Stomach (tissue), 9 donors: Measurements from ENCODE around the gene BACH1. TPM values are rescaled to one million over a fixed set of nuclear protein-coding genes. Genes with fewer than 3 reads are reported as not detected.

Experiments
- DNase-seq, 2 donors: peaks; one replicate each; pipeline versions ENCODE4 v3.0.0 to v3.0.0-alpha.2; 2013 to 2019
- H3K27ac ChIP-seq, 5 donors: fragments of 200-600 bp in 4 of 5; sonication (generic) in 4 of 5; one replicate each; pipeline ENCODE4 v1.5.1; 2013 to 2019; ENCODE audit warnings: mild to moderate bottlenecking in 1 of 5, moderate library complexity in 1 of 5
- H3K27me3 ChIP-seq, 3 donors: fragments of 200-600 bp; sonication (generic); one replicate each; pipeline ENCODE4 v1.5.1; 2017 to 2019; ENCODE audit warnings: mixed run types in 1 of 3
- H3K36me3 ChIP-seq, 4 donors: fragments of 200-600 bp; sonication (generic); 1 replicate in 3 of 4; 2 replicates in 1 of 4; pipeline ENCODE4 v1.5.1; 2016 to 2019
- H3K4me1 ChIP-seq, 4 donors: fragments of 200-600 bp; sonication (generic); one replicate each; pipeline ENCODE4 v1.5.1; 2016 to 2019
- H3K4me3 ChIP-seq, 4 donors: fragments of 200-600 bp; sonication (generic) in 3 of 4; one replicate each; pipeline ENCODE4 v1.5.1; 2016 to 2019; ENCODE audit warnings: mild to moderate bottlenecking in 1 of 4
- H3K9me3 ChIP-seq, 4 donors: fragments of 200-600 bp; sonication (generic); one replicate each; pipeline ENCODE4 v1.5.1; 2016 to 2019
- CTCF ChIP-seq, 7 experiments: fragments of 450-650 bp in 4 of 7; fragments of 200-600 bp in 3 of 7; sonication (generic) in 3 of 7; IDR thresholded peaks; one replicate each; pipeline ENCODE4 v1.5.1; 2016 to 2019; ENCODE audit warnings: antibody characterized with exemption in 7 of 7, control low read depth in 2 of 7, mild to moderate bottlenecking in 1 of 7
- EP300 ChIP-seq: sonication (generic); formaldehyde crosslinking; IDR thresholded peaks from one replicate; pipeline ENCODE4 v1.6.1; 2017; ENCODE audit warnings: antibody characterized with exemption
- POLR2A ChIP-seq, 4 donors: fragments of 450-650 bp; IDR thresholded peaks; one replicate each; pipeline ENCODE4 v1.6.1; 2016; ENCODE audit warnings: antibody characterized with exemption in 4 of 4, control low read depth in 2 of 4, mild to moderate bottlenecking in 1 of 4, moderate library complexity in 1 of 4
- POLR2AphosphoS5 ChIP-seq, 3 donors: sonication (generic); formaldehyde crosslinking; IDR thresholded peaks; one replicate each; pipeline ENCODE4 v1.6.1; 2016; ENCODE audit warnings: antibody characterized with exemption in 3 of 3
- WGBS, 5 donors: extraction: QIAGEN DNeasy Blood & Tissue Kit in 3 of 5; methylation state at CpG; one replicate each; pipeline versions ENCODE4 v1.1.5 to v1.1.7; 2013 to 2018; 5-methylcytosine and 5-hydroxymethylcytosine counted together
- intact Hi-C: fragments of 100-400 bp; cut with DNase I; formaldehyde crosslinking; loops from one replicate; pipeline ENCODE4 v1.15.1; 2023; ENCODE audit warnings: low total_unique reads
- polyA plus RNA-seq, 3 donors: library from polyadenylated mRNA; stranded (reverse); fragments of 200-250 nt; gene quantifications; one replicate each; pipeline ENCODE4 v1.2.3, GENCODE V29; 2013
- total RNA-seq, 5 donors: library from RNA; depleted of rRNA; stranded (reverse); fragments of >200 nt; gene quantifications; one replicate each; pipeline versions ENCODE4 v1.1.0 to v1.2.3, GENCODE V29; 2014 to 2016
- donor health status: healthy with polysubstance abuse.
- donor health status: Bipolar disorder and iron deficiency.
- donor health status: healthy.

BACH1 gene
- total and polyA plus RNA-seq, 8 donors: 4.2 to 107 (median 24.2) TPM

GRCh38 chr21:29346771-29347170, 48.0 kb downstream of the BACH1 start:
- peak overlapping the region in 4 of 5 donors; percentile 8 to 42 (median 20) for H3K27ac ChIP-seq
- H3K4me3 ChIP-seq: no peak overlapping the region
- H3K36me3 ChIP-seq: peaks cover 0 to 15% (median 2%) of the 10 kb centered on the region in 4 donors
- no peaks in the 10 kb centered on the region for H3K27me3 ChIP-seq
- TF ChIP-seq POLR2A (IDR thresholded peaks at IDR 0.05): no peak
- TF ChIP-seq POLR2AphosphoS5 (IDR thresholded peaks at IDR 0.05): no peak
- no peak for TF ChIP-seq EP300
- no peak for TF ChIP-seq CTCF (IDR thresholded peaks at IDR 0.05)
- 86 to 91% (median 89%) methylated on average over 4 of the region's 4 CpGs for WGBS, 5 donors
- no peak for DNase-seq
- no peaks in the 10 kb centered on the region for H3K9me3 ChIP-seq
- intact Hi-C loops: no loop called here
- peaks cover 7 to 56% (median 32%) of the 10 kb centered on the region in 4 donors for H3K4me1 ChIP-seq

- H3K36me3 ChIP-seq: peaks cover 0 to 18% (median 2%) of the 10 kb centered on the region in 4 donors
- intact Hi-C loops: no loop called here
- no peaks in the 10 kb centered on the region for H3K9me3 ChIP-seq
- peaks cover 7 to 51% (median 29%) of the 10 kb centered on the region in 4 donors for H3K4me1 ChIP-seq
- DNase-seq: peak in 1 of 2 donors; percentile 70
- TF ChIP-seq EP300: no peak
- peak in 1 of 3 donors; percentile 40 for TF ChIP-seq POLR2AphosphoS5 (IDR thresholded peaks at IDR 0.05)
- no peak for TF ChIP-seq POLR2A (IDR thresholded peaks at IDR 0.05)
- no peak for TF ChIP-seq CTCF (IDR thresholded peaks at IDR 0.05)
- peak overlapping the region in 4 of 5 donors; percentile 8 to 42 (median 20) for H3K27ac ChIP-seq
- 17 to 33% (median 22%) methylated on average over 4 of the region's 4 CpGs for WGBS, 5 donors
- H3K27me3 ChIP-seq: no peaks in the 10 kb centered on the region
- H3K4me3 ChIP-seq: no peak overlapping the region
Observed at GRCh38 chr21:29347274-29347681, 48.6 kb downstream of the BACH1 start.

- intact Hi-C loops: no loop called here
- WGBS, 5 donors: 69 to 85% (median 81%) methylated on average over 4 of the region's 4 CpGs
- peaks cover 0 to 20% (median 15%) of the 10 kb centered on the region in 4 donors for H3K36me3 ChIP-seq
- H3K4me3 ChIP-seq: no peak overlapping the region
- H3K9me3 ChIP-seq: peaks cover 0 to 3% (median under 1%) of the 10 kb centered on the region in 4 donors
- no peak for TF ChIP-seq EP300
- TF ChIP-seq POLR2A (IDR thresholded peaks at IDR 0.05): no peak
- no peak for TF ChIP-seq CTCF (IDR thresholded peaks at IDR 0.05)
- TF ChIP-seq POLR2AphosphoS5 (IDR thresholded peaks at IDR 0.05): no peak
- DNase-seq: no peak
- H3K27me3 ChIP-seq: no peaks in the 10 kb centered on the region
- peaks cover 7 to 28% (median 17%) of the 10 kb centered on the region in 4 donors for H3K4me1 ChIP-seq
- H3K27ac ChIP-seq: no peak overlapping the region
Observed at GRCh38 chr21:29349702-29350101, 51.0 kb downstream of the BACH1 start.

GRCh38 chr21:29350246-29350779, 51.6 kb downstream of the BACH1 start:
- no peaks in the 10 kb centered on the region for H3K27me3 ChIP-seq
- peaks cover 0 to 8% (median 3%) of the 10 kb centered on the region in 4 donors for H3K9me3 ChIP-seq
- intact Hi-C loops: no loop called here
- 84 to 92% (median 91%) methylated on average over 6 of the region's 6 CpGs for WGBS, 5 donors
- H3K4me1 ChIP-seq: peaks cover 7 to 27% (median 17%) of the 10 kb centered on the region in 4 donors
- TF ChIP-seq CTCF (IDR thresholded peaks at IDR 0.05) (no peak), POLR2A (IDR thresholded peaks at IDR 0.05) (no peak), EP300 (no peak), POLR2AphosphoS5 (IDR thresholded peaks at IDR 0.05) (peak in 1 of 3 donors; percentile 30)
- H3K36me3 ChIP-seq: peaks cover 0 to 26% (median 17%) of the 10 kb centered on the region in 4 donors
- DNase-seq: no peak
- no peak overlapping the region for H3K4me3 ChIP-seq
- no peak overlapping the region for H3K27ac ChIP-seq
